ENCODE results near the gene TMEM176A.

DNA sequence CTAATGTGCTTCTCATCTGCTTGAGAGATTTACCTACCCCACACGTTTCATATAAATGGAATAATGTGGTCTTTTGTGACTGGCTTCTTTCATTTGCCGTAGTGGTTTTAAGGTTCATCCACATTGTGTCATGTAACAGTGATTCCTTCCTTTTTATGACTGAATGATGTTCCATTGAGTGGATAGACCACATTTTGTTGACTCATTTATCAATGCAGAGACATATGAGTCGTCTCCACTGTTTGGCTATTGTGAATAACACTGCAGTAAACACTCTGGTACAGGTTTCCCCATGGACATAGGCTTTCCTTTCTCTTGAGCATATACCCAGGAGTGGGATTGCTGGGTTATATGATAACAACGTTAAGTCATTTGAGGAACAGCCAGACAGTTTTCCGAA, 49.7 kb downstream of the TMEM176A start:
- no peak for TF ChIP-seq EZH2 (IDR thresholded peaks at IDR 0.05; ENCODE audit: insufficient read depth, low read length)
- TF ChIP-seq, protein P1, sequence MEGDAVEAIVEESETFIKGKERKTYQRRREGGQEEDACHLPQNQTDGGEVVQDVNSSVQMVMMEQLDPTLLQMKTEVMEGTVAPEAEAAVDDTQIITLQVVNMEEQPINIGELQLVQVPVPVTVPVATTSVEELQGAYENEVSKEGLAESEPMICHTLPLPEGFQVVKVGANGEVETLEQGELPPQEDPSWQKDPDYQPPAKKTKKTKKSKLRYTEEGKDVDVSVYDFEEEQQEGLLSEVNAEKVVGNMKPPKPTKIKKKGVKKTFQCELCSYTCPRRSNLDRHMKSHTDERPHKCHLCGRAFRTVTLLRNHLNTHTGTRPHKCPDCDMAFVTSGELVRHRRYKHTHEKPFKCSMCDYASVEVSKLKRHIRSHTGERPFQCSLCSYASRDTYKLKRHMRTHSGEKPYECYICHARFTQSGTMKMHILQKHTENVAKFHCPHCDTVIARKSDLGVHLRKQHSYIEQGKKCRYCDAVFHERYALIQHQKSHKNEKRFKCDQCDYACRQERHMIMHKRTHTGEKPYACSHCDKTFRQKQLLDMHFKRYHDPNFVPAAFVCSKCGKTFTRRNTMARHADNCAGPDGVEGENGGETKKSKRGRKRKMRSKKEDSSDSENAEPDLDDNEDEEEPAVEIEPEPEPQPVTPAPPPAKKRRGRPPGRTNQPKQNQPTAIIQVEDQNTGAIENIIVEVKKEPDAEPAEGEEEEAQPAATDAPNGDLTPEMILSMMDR (IDR thresholded peaks at IDR 0.05; ENCODE audit: insufficient read depth, low read depth, low read length) = no peak

All from astrocyte (in vitro differentiated cells and primary cell).